Mesendoderm (in vitro differentiated cells): Measurements from ENCODE around the gene HEPH. TPM values are rescaled to one million over a fixed set of nuclear protein-coding genes. Genes with fewer than 3 reads are reported as not detected.
A peak's percentile ranks its signal among the peaks of the same experiment; 100 is the strongest.
"Not testable (repeated sequence)": the region's sequence is repeated elsewhere in the genome, so short reads cannot be mapped to it uniquely, and the experiment has no call there.

Source experiments
- DNase-seq: peaks from one replicate; pipeline ENCODE4 v3.0.0; 2013
- H2AK5ac ChIP-seq: 2 replicates; pipeline ENCODE4 v1.6.1; 2013; ENCODE audit warnings: low read length, inconsistent platforms
- H2BK120ac ChIP-seq: 2 replicates; pipeline ENCODE4 v1.6.1; 2013; ENCODE audit warnings: low read depth, mild to moderate bottlenecking, low read length, moderate library complexity, mixed read lengths
- H2BK15ac ChIP-seq: replicated peaks from 2 replicates; pipeline ENCODE4 v1.6.1; 2013; ENCODE audit warnings: low read depth, mild to moderate bottlenecking, moderate library complexity
- H2BK5ac ChIP-seq: 2 replicates; pipeline ENCODE4 v1.6.1; 2013; ENCODE audit warnings: low read length, inconsistent platforms
- H3K18ac ChIP-seq: 2 replicates; pipeline ENCODE4 v1.6.1; 2013; ENCODE audit warnings: mild to moderate bottlenecking, low read length, mixed read lengths
- H3K23ac ChIP-seq: one replicate; pipeline ENCODE4 v1.6.1; 2013; ENCODE audit warnings: low read length
- H3K27ac ChIP-seq: 2 replicates; pipeline ENCODE4 v1.5.1; 2013; ENCODE audit warnings: low read depth, mild to moderate bottlenecking, inconsistent platforms, low read length, moderate library complexity
- H3K27me3 ChIP-seq: 2 replicates; pipeline ENCODE4 v1.6.1; 2013; ENCODE audit warnings: low read length, control low read depth, mild to moderate bottlenecking, inconsistent platforms; ENCODE audit not compliant: insufficient read depth, poor library complexity
- H3K36me3 ChIP-seq: 2 replicates; pipeline ENCODE4 v1.6.1; 2013; ENCODE audit warnings: low read length, inconsistent platforms; ENCODE audit not compliant: control insufficient read depth, insufficient read depth
- H3K4ac ChIP-seq: one replicate; pipeline ENCODE4 v1.6.1; 2013; ENCODE audit warnings: low read depth, mild to moderate bottlenecking, low read length, moderate library complexity
- H3K4me1 ChIP-seq: 2 replicates; pipeline ENCODE4 v1.6.1; 2013; ENCODE audit warnings: low read depth, low read length, inconsistent platforms; ENCODE audit not compliant: control insufficient read depth
- H3K4me2 ChIP-seq: 2 replicates; pipeline ENCODE4 v1.6.1; 2013; ENCODE audit warnings: low read length
- H3K4me3 ChIP-seq: 2 replicates; pipeline ENCODE4 v1.5.1; 2013; ENCODE audit warnings: mild to moderate bottlenecking, low read length
- H3K56ac ChIP-seq: one replicate; pipeline ENCODE4 v1.6.1; 2013; ENCODE audit warnings: low read length
- H3K79me1 ChIP-seq: 2 replicates; pipeline ENCODE4 v1.6.1; 2013; ENCODE audit warnings: low read length, inconsistent platforms
- H3K79me2 ChIP-seq: 2 replicates; pipeline ENCODE4 v1.6.1; 2013; ENCODE audit warnings: mild to moderate bottlenecking, low read length; ENCODE audit not compliant: control insufficient read depth, insufficient read depth
- H3K9ac ChIP-seq: 2 replicates; pipeline ENCODE4 v1.6.1; 2013; ENCODE audit warnings: low read length, inconsistent platforms
- H4K5ac ChIP-seq: one replicate; pipeline ENCODE4 v1.6.1; 2013; ENCODE audit warnings: low read length
- H4K8ac ChIP-seq: one replicate; pipeline ENCODE4 v1.6.1; 2013; ENCODE audit warnings: low read depth, mild to moderate bottlenecking, control low read depth, low read length, moderate library complexity
- WGBS: extraction: QIAGEN DNeasy Blood & Tissue Kit; methylation state at CpG from one replicate; pipeline ENCODE4 v1.1.7; 2013; ENCODE audit warnings: low lambda C conversion rate, missing lambda C conversion rate; ENCODE audit not compliant: insufficient coverage; ENCODE audit errors: extremely low coverage; 5-methylcytosine and 5-hydroxymethylcytosine counted together
- polyA plus RNA-seq, 2 experiments: library from polyadenylated mRNA; stranded (reverse); fragments of 200-250 nt; gene quantifications; one replicate each; pipeline ENCODE4 v1.2.3, GENCODE V29; 2013

The HEPH gene
- 18.5 TPM for polyA plus RNA-seq (2013, experiment 1 of 2)
- 20.6 TPM for polyA plus RNA-seq (2013, experiment 2 of 2)

GRCh38 chrX:66163849-66164411, at the start of gene HEPH:
Gene HEPH (plus strand): TSS chrX:66164247. CDS start chrX:66170571, 6,324 bp downstream.
- Histone ChIP-seq H2BK15ac (no peak within 1 kb of the TSS), H3K79me1 (no peaks in the 10 kb centered on the region), H3K9ac (peak within 1 kb of the TSS; percentile 78), H3K27me3 (no peaks in the 10 kb centered on the region), H3K4me2 (peak within 1 kb of the TSS; percentile 15), H3K4me3 (peak within 1 kb of the TSS; percentile 68), H3K79me2 (peaks cover 2% of the 10 kb centered on the region), H4K5ac (no peak within 1 kb of the TSS), H3K4me1 (no peaks in the 10 kb centered on the region), H3K23ac (no peak within 1 kb of the TSS), H3K36me3 (no peaks in the 10 kb centered on the region), H3K18ac (peak within 1 kb of the TSS; percentile 75), H3K27ac (no peak within 1 kb of the TSS), H2AK5ac (no peak within 1 kb of the TSS), H4K8ac (no peak within 1 kb of the TSS), H3K4ac (no peak within 1 kb of the TSS), H2BK120ac (no peak within 1 kb of the TSS), H3K56ac (peak within 1 kb of the TSS; percentile 90), H2BK5ac (no peak within 1 kb of the TSS)
- WGBS, result no CpG with 5 or more reads among the region's 3 CpGs
- DNase-seq, result peak; percentile 91

- WGBS, result no CpG with 5 or more reads among the region's 6 CpGs
- not testable (repeated sequence) for H4K5ac ChIP-seq
Measured at GRCh38 chrX:66118722-66119121, 45.3 kb upstream of the HEPH start.

DNA sequence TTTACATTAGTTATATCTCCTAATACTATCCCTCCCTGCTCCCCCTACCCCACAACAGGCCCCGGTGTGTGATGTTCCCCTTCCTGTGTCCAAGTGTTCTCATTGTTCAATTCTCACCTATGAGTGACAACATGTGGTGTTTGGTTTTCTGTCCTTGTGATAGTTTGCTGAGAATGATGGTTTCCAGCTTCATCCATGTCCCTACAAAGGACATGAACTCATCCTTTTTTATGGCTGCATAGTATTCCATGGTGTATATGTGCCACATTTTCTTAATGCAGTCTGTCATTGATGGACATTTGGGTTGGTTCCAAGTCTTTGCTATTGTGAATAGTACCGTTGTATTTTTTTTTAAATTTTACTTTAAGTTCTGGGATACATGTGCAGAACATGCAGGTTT, 42.7 kb upstream of the HEPH start:
- not testable (repeated sequence) for H4K8ac ChIP-seq, H4K5ac ChIP-seq, H3K18ac ChIP-seq, H3K4me2 ChIP-seq, H3K79me2 ChIP-seq, H3K4ac ChIP-seq, H3K4me1 ChIP-seq, DNase-seq, H3K27me3 ChIP-seq, H3K36me3 ChIP-seq, H2BK15ac ChIP-seq, H3K27ac ChIP-seq, H2AK5ac ChIP-seq, H2BK120ac ChIP-seq, H3K23ac ChIP-seq, H2BK5ac ChIP-seq, H3K56ac ChIP-seq, H3K79me1 ChIP-seq, H3K9ac ChIP-seq, H3K4me3 ChIP-seq
- WGBS, result no CpG with 5 or more reads among the region's 2 CpGs

More at GRCh38 chrX:66118722-66119121, 45.3 kb upstream of the HEPH start:
- H3K56ac ChIP-seq, H3K9ac ChIP-seq, H3K18ac ChIP-seq, DNase-seq, H3K27me3 ChIP-seq, H3K79me1 ChIP-seq, H3K23ac ChIP-seq, H3K27ac ChIP-seq, H3K4me3 ChIP-seq, H2BK15ac ChIP-seq, H2AK5ac ChIP-seq, H3K79me2 ChIP-seq, H2BK5ac ChIP-seq, H3K36me3 ChIP-seq, H3K4me2 ChIP-seq, H3K4ac ChIP-seq, H4K8ac ChIP-seq, H3K4me1 ChIP-seq, H2BK120ac ChIP-seq: not testable (repeated sequence)

DNA sequence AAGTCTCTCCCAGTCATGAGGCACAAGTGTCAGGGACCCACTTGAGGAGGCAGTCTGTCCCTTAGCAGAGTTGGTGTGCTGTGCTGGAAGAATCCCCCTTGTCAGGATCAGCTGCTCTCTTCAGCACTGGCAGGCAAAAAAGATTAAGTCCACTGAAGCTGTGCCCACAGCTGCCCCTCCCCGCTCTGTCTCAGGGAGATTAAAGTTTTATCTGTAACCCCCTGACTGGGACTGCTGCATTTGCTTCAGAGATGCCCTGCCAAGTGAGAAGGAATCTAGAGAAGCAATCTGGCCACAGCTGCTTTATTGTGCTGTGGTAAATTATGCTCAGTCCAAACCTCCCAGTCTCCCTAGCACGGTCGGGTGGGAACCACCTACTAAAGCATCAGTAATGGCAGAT, 37.4 kb upstream of the HEPH start:
- no peak overlapping the region for H3K18ac ChIP-seq
- WGBS, result no CpG with 5 or more reads among the region's 3 CpGs
- no peak overlapping the region for H3K9ac ChIP-seq
- H3K4ac ChIP-seq, result no peak overlapping the region
- H4K5ac ChIP-seq, result no peak overlapping the region
- H3K27ac ChIP-seq, result no peak overlapping the region
- no peaks in the 10 kb centered on the region for H3K79me1 ChIP-seq
- H3K27me3 ChIP-seq, result no peaks in the 10 kb centered on the region
- H2BK120ac ChIP-seq, result no peak overlapping the region
- H2BK15ac ChIP-seq, result no peak overlapping the region
- no peak for DNase-seq
- H2AK5ac ChIP-seq, result no peak overlapping the region
- no peaks in the 10 kb centered on the region for H3K36me3 ChIP-seq
- no peak overlapping the region for H3K56ac ChIP-seq
- H2BK5ac ChIP-seq, result no peak overlapping the region
- no peaks in the 10 kb centered on the region for H3K4me1 ChIP-seq
- no peaks in the 10 kb centered on the region for H3K79me2 ChIP-seq
- no peak overlapping the region for H3K4me2 ChIP-seq
- no peak overlapping the region for H4K8ac ChIP-seq
- no peak overlapping the region for H3K4me3 ChIP-seq
- no peak overlapping the region for H3K23ac ChIP-seq

GRCh38 chrX:66130469-66130868, 33.6 kb upstream of the HEPH start:
- H3K79me2 ChIP-seq, result no peaks in the 10 kb centered on the region
- H3K4me3 ChIP-seq, result no peak overlapping the region
- no peak overlapping the region for H4K5ac ChIP-seq
- H4K8ac ChIP-seq, result no peak overlapping the region
- no peaks in the 10 kb centered on the region for H3K36me3 ChIP-seq
- H3K56ac ChIP-seq, result no peak overlapping the region
- H3K4ac ChIP-seq, result no peak overlapping the region
- DNase-seq, result no peak
- no peak overlapping the region for H2AK5ac ChIP-seq
- no peak overlapping the region for H2BK120ac ChIP-seq
- H3K23ac ChIP-seq, result no peak overlapping the region
- no peaks in the 10 kb centered on the region for H3K27me3 ChIP-seq
- H3K9ac ChIP-seq, result no peak overlapping the region
- no peak overlapping the region for H2BK5ac ChIP-seq
- no peak overlapping the region for H2BK15ac ChIP-seq
- H3K27ac ChIP-seq, result no peak overlapping the region
- no peak overlapping the region for H3K18ac ChIP-seq
- H3K4me2 ChIP-seq, result no peak overlapping the region
- no peaks in the 10 kb centered on the region for H3K79me1 ChIP-seq
- H3K4me1 ChIP-seq, result no peaks in the 10 kb centered on the region

GRCh38 chrX:66135284-66135683, 28.8 kb upstream of the HEPH start:
- not testable (repeated sequence) for H3K79me2 ChIP-seq, H2BK120ac ChIP-seq, H3K4ac ChIP-seq, H3K4me1 ChIP-seq, H2BK5ac ChIP-seq, H4K8ac ChIP-seq, H2BK15ac ChIP-seq, H3K4me3 ChIP-seq, H3K18ac ChIP-seq, H3K79me1 ChIP-seq, H3K56ac ChIP-seq, DNase-seq, H3K27me3 ChIP-seq, H3K27ac ChIP-seq, H4K5ac ChIP-seq, H3K9ac ChIP-seq, H3K23ac ChIP-seq, H3K36me3 ChIP-seq, H2AK5ac ChIP-seq, H3K4me2 ChIP-seq
- WGBS, result no CpG with 5 or more reads among the region's 4 CpGs
